ENCODE results near the gene INPP5E.

DNA sequence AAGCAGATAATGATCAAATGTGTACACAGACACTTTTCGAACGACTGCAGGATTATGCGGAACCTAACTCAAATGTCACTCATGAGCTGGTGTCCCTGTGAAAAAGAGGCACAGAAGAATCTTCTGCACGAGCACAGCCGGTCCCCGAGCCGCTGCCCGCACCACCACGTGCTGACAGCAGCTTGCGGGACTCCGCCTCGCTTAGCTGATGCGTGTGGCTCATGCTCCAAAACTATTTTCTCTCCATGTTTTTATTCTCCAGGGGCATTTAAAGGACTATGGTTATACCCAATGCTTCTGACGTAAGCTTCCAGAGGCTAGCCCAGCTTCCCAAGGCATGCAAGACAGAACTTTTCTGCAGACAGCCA lies 33.7 kb upstream of the INPP5E start:
- TF ChIP-seq, protein P1, sequence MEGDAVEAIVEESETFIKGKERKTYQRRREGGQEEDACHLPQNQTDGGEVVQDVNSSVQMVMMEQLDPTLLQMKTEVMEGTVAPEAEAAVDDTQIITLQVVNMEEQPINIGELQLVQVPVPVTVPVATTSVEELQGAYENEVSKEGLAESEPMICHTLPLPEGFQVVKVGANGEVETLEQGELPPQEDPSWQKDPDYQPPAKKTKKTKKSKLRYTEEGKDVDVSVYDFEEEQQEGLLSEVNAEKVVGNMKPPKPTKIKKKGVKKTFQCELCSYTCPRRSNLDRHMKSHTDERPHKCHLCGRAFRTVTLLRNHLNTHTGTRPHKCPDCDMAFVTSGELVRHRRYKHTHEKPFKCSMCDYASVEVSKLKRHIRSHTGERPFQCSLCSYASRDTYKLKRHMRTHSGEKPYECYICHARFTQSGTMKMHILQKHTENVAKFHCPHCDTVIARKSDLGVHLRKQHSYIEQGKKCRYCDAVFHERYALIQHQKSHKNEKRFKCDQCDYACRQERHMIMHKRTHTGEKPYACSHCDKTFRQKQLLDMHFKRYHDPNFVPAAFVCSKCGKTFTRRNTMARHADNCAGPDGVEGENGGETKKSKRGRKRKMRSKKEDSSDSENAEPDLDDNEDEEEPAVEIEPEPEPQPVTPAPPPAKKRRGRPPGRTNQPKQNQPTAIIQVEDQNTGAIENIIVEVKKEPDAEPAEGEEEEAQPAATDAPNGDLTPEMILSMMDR (IDR thresholded peaks at IDR 0.05; ENCODE audit: low read depth, low read length, poor library complexity, severe bottlenecking), result no peak
- no peak for TF ChIP-seq EZH2phosphoT487 (IDR thresholded peaks at IDR 0.05; ENCODE audit: borderline replicate concordance, low read length)
